HT1080 (cell line): Measurements from ENCODE around the gene GNG4. TPM values are rescaled to one million over a fixed set of nuclear protein-coding genes. Genes with fewer than 3 reads are reported as not detected.
"Not testable (repeated sequence)": the region's sequence is repeated elsewhere in the genome, so short reads cannot be mapped to it uniquely, and the experiment has no call there.

ENCODE experiments used
- DNase-seq: peaks from one replicate; pipeline ENCODE4 v3.0.0-alpha.2; 2015; ENCODE audit warnings: low read depth
- total RNA-seq: library from RNA; depleted of rRNA; stranded (reverse); fragments of >200 nt; shearing (Covaris generic); gene quantifications from 2 replicates; pipeline ENCODE4 v1.2.3, GENCODE V29; 2014

Gene GNG4
- total RNA-seq, 1 experiment from 2014 or later: 2.0 TPM

GRCh38 chr1:235628316-235629005, 21.1 kb downstream of the GNG4 start:
- DNase-seq: no peak

DNA sequence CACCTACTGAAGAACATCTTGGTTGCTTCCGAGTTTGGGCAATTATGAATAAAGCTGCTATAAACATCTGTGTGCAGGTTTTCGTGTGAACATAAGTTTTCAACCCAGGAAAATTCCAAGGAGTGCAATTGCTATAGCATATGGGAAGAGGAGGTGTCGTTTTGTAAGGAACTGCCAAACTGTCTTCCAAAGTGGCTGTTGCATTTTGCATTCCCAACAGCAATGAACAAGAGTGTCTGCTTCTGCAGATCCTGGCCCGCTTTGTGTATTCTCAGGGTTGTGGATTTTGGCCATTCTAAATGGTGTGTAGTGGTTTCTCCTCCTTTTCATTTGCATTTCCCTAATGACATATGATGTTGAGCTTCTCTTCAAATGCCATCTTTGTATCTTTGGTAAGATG, 23.8 kb downstream of the GNG4 start:
- no peak for DNase-seq

GRCh38 chr1:235625340-235625739, 24.2 kb downstream of the GNG4 start:
- no peak for DNase-seq

DNA sequence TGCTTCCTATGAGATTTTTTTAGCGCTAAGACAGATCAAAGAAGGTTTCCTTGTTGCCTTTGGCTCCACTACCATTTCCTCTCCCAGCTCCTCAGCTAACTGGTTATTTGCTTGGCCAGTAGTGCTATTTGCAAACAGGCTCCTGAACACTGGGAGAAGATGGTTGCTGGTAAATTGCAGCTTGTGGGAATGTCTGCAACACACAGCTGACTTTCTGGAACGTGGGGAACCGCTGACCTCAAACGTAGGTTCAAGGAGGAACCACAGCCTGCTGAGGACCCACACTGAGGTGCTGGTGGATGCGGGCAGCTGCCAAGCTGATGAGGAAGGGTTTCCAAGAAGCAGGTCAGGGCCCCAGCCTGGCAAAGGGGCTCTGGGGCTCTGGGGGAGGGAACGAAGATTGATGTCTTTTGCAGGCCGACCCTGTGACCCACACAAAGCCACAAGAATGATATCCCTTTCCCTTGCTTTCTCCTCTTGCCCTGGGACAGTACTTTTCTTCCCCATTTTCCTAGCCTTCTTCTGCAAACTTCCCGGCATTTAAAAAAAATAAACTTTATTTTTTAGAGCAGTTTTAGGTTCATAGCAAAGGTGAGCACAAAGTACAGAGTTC, 24.8 kb downstream of the GNG4 start:
- peak; percentile 42 for DNase-seq

- no peak for DNase-seq
Measured at GRCh38 chr1:235622936-235623779, 26.4 kb downstream of the GNG4 start.

DNA sequence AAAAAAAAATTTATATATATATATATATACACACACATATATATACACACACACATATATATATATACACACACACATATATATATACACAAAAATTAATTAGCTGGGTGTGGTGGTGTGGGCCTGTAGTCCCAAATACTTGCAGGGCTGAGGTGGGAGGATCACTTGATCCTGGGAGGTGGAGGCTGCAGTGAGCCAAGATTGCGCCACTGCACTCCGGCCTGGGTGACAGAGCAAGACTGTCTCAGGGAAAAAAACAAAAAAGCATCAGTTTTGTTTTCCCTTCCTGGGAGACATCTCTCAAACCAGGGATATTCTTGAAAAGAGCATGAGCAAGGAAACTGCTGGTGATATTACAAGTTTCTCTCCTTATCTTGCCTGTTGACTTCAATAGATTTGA, 30.4 kb downstream of the GNG4 start:
- DNase-seq: not testable (repeated sequence)

DNA sequence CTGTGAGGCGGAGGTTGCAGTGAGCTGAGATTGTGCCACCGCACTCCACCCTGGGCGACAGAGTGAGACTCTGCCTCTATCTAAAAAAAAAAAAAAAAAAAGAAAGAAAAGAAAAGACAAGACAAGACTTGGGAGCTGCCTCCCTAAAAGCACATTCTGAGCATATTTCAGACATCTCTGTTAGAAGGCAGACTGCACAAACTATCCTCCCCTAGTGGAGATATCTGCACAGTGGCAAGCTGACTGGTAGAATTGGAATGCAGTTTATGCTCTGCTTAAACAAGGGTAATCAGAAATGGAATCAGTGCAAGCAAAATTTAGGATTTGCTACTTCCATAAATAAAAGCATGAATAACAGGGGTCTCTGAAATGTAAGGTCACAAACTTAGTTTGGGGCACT, 31.8 kb downstream of the GNG4 start:
- no peak for DNase-seq

DNA sequence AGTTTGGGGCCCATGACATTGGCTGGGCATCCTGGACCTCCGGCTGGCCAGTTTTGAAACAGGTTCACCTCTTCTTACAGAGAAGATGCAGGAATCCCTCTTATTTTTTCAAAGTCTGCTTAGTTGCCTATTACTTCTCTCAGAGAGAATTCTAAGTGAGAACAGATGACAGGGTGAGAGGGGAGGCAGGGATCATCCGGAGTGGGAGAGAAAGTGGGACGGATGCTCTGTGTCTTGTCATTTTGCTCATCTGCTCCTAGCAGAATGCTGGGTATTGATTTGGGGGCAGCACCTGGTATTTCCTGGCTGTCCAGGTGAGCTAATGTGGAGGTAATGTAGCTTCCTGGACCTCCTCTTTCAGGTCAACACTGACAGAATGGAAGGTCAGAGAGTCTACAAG, 32.4 kb downstream of the GNG4 start:
- DNase-seq: no peak

DNA sequence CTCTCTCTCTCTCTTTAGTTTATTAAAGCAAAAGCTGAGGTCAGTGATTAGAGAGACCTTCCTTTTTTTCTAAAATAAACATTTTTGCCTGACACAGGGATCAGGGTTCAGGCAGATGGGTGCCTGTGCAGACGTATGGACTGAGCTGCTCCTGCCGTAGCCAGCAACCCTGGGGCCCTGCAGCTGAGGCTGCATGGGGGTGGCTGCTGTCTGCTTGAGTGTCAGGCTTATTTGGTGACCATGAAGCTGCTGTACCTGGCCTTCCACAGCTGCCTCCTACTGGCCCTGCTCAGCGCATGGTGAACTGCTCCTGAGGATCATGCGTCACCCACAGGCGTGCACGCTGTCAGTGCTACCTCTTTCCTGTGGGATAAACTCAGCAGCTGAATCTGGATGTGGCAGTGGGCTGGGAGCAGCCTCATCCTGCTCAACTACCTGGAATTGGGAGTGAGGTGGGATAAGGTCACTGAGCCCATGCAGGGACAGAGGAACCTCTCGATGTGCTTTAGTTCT, 35.1 kb downstream of the GNG4 start:
- DNase-seq: no peak

GRCh38 chr1:235613602-235614001, 36.0 kb downstream of the GNG4 start:
- DNase-seq: peak; percentile 39

- no peak for DNase-seq
Measured at GRCh38 chr1:235612761-235613160, 36.8 kb downstream of the GNG4 start.

- no peak for DNase-seq
Measured at GRCh38 chr1:235610157-235610556, 39.4 kb downstream of the GNG4 start.

- DNase-seq: no peak
Measured at GRCh38 chr1:235608278-235608677, 41.3 kb downstream of the GNG4 start.

- no peak for DNase-seq
Measured at GRCh38 chr1:235607284-235607683, 42.3 kb downstream of the GNG4 start.

DNA sequence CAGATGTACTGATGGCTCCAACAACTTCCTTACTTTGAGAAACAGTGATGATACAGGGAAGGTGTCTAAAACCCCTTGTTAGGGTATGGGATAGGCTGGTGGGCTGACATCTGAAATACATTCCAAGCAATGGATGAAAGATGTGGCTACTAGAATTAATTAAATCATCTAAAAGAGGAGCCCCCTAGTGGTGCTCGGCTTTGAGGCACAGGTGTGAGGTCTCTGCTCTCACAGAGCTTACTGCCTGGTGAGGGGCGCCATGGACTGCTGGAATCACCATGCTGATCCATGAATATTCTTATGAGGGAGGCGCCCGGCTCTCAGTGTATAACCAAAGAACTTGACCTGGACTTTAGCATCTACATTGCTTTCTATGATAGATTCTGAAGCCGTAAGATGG, 48.5 kb downstream of the GNG4 start:
- DNase-seq: no peak

GRCh38 chr1:235599536-235599935, 50.0 kb downstream of the GNG4 start:
- no peak for DNase-seq

- DNase-seq: peak; percentile 53
Measured at GRCh38 chr1:235597867-235598553, 51.6 kb downstream of the GNG4 start.

GRCh38 chr1:235595079-235595478, 54.5 kb downstream of the GNG4 start:
- no peak for DNase-seq

- not testable (repeated sequence) for DNase-seq
Measured at GRCh38 chr1:235594281-235594895, 55.2 kb downstream of the GNG4 start.

DNA sequence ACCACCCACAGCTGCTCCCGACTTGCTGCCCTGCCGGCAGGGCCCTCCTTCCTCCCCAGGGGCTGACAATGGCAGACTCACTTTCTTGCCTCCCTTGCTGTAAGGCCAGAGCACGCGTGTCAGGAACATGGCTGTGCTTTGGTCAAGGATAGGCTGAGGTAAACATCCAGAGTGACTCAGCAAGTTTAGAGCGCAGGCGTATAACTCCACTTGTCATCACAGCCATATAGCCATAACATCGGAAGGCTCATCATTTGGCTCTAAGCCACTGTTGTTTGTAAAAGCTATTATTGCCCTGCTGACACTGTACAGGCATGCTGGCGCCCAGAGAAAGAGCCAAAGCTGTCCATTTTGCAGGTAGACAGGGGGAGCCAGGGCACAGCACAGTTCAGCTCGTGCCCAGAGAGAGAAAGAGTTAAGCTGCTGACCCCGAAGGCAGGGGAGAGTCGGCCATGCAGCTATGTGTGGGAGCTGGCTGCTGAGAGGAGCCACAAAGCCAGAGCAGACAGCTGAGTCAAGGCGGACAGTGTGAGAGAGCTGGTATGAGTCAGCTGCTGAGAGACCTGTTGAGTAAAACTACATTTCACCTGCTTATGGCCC, 60.6 kb downstream of the GNG4 start:
- DNase-seq: peak; percentile 74

DNA sequence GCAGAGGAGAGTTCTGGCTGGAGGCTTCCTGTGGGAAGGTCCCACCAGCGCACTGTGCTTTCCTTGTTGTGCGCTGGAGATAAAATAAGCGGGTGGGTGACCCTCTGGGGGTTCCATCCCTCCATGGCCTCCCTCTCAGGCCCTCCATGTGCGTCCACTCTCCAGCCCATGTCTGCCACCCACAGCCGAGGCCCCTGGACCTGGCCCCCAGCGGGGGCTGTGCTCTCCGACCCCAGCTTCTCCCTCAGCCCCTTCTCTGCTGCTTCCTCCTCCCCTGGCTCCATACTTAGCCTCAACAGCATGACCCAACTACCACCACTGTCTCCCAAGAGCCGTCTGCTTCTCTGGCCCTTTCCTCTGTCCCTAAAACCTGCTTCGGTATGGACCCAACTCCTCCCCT, 61.4 kb downstream of the GNG4 start:
- no peak for DNase-seq
